OCI-LY1 (cell line): Measurements from ENCODE around the gene SLC28A1.

Source experiments
- H2AFZ ChIP-seq: fragments of 200-600 bp; sonication (generic), shearing (Covaris generic); 2 replicates; pipeline ENCODE4 v1.6.0; 2014; ENCODE audit warnings: antibody characterized with exemption, mild to moderate bottlenecking, low read length
- H3F3A ChIP-seq: fragments of 200-600 bp; sonication (generic), shearing (Covaris generic); 2 replicates; pipeline ENCODE4 v1.6.0; 2014; ENCODE audit warnings: mild to moderate bottlenecking, antibody characterized with exemption, low read length, moderate library complexity; ENCODE audit not compliant: insufficient read depth
- H3K27ac ChIP-seq: fragments of 200-600 bp; sonication (generic); 2 replicates; pipeline ENCODE4 v1.5.1; 2014; ENCODE audit warnings: low read length, mixed run types, mild to moderate bottlenecking, low read depth; ENCODE audit not compliant: poor library complexity, severe bottlenecking
- H3K27me3 ChIP-seq: fragments of 200-600 bp; sonication (generic); 2 replicates; pipeline ENCODE4 v1.6.0; 2014; ENCODE audit warnings: antibody characterized with exemption, mild to moderate bottlenecking, low read length, moderate library complexity; ENCODE audit not compliant: insufficient read depth
- H3K36me3 ChIP-seq: fragments of 200-600 bp; sonication (generic); 2 replicates; pipeline ENCODE4 v1.6.1; 2014; ENCODE audit warnings: mild to moderate bottlenecking, antibody characterized with exemption, low read length, moderate library complexity, mixed read lengths; ENCODE audit not compliant: insufficient read depth
- H3K4me1 ChIP-seq: fragments of 200-600 bp; sonication (generic); 2 replicates; pipeline ENCODE4 v1.5.1; 2014; ENCODE audit warnings: mild to moderate bottlenecking, low read length, moderate library complexity; ENCODE audit not compliant: insufficient read depth, severe bottlenecking
- H3K4me2 ChIP-seq: fragments of 200-600 bp; sonication (generic), shearing (Covaris generic); 2 replicates; pipeline ENCODE4 v1.6.1; 2014; ENCODE audit warnings: low read length
- H3K4me3 ChIP-seq: fragments of 200-600 bp; sonication (generic); 2 replicates; pipeline ENCODE4 v1.5.1; 2014; ENCODE audit warnings: low read length, low read depth, mild to moderate bottlenecking, mixed read lengths; ENCODE audit not compliant: poor library complexity, severe bottlenecking
- H3K79me2 ChIP-seq: fragments of 200-600 bp; shearing (Covaris generic); 2 replicates; pipeline ENCODE4 v1.6.1; 2016; ENCODE audit warnings: mixed run types, low read length, mixed read lengths; ENCODE audit not compliant: insufficient read depth
- H3K9ac ChIP-seq: fragments of 200-600 bp; sonication (generic), shearing (Covaris generic); 2 replicates; pipeline ENCODE4 v1.6.1; 2014; ENCODE audit warnings: mild to moderate bottlenecking, low read length, mixed read lengths
- H3K9me2 ChIP-seq: fragments of 200-600 bp; sonication (generic), shearing (Covaris generic); 2 replicates; pipeline ENCODE4 v1.6.1; 2014; ENCODE audit warnings: low read depth, mild to moderate bottlenecking, low read length, mixed read lengths
- H3K9me3 ChIP-seq: fragments of 200-600 bp; shearing (Covaris generic); 2 replicates; pipeline ENCODE4 v1.6.1; 2014; ENCODE audit warnings: low read length, mixed read lengths
- H4K20me1 ChIP-seq: fragments of 200-600 bp; sonication (generic), shearing (Covaris generic); 2 replicates; pipeline ENCODE4 v1.6.0; 2016; ENCODE audit warnings: mild to moderate bottlenecking, low read length; ENCODE audit not compliant: insufficient read depth
- CTCF ChIP-seq: fragments of 200-600 bp; sonication (generic), shearing (Covaris generic); IDR thresholded peaks from 2 replicates; pipeline ENCODE4 v1.5.1; 2017; ENCODE audit warnings: mild to moderate bottlenecking, antibody characterized with exemption, low read length, moderate library complexity, mixed read lengths
- EZH2 ChIP-seq: fragments of 200-600 bp; sonication (generic), shearing (Covaris generic); IDR thresholded peaks from 2 replicates; pipeline ENCODE4 v1.8.0; 2017; ENCODE audit warnings: borderline replicate concordance, mixed run types, mild to moderate bottlenecking, antibody characterized with exemption, low read length, moderate library complexity, mixed read lengths

The SLC28A1 gene

GRCh38 chr15:84904419-84904818 is 20.0 kb downstream of the SLC28A1 start:
- H3K27me3 ChIP-seq, result no peaks in the 10 kb centered on the region
- no peak overlapping the region for H3K9ac ChIP-seq
- TF ChIP-seq CTCF (no peak), EZH2 (no peak)
- H3K4me1 ChIP-seq, result no peaks in the 10 kb centered on the region
- H3K36me3 ChIP-seq, result no peaks in the 10 kb centered on the region
- H3K9me3 ChIP-seq, result no peaks in the 10 kb centered on the region
- H2AFZ ChIP-seq, result no peak overlapping the region
- no peaks in the 10 kb centered on the region for H3K9me2 ChIP-seq
- H3K79me2 ChIP-seq, result no peaks in the 10 kb centered on the region
- H3F3A ChIP-seq, result no peaks in the 10 kb centered on the region
- H3K4me3 ChIP-seq, result no peak overlapping the region
- H4K20me1 ChIP-seq, result no peaks in the 10 kb centered on the region
- H3K27ac ChIP-seq, result no peak overlapping the region
- H3K4me2 ChIP-seq, result no peak overlapping the region

- Histone ChIP-seq H3K4me2 (no peak overlapping the region), H3K4me1 (no peaks in the 10 kb centered on the region), H3K36me3 (no peaks in the 10 kb centered on the region), H3K79me2 (no peaks in the 10 kb centered on the region), H3K9me2 (no peaks in the 10 kb centered on the region), H3K4me3 (no peak overlapping the region), H3K27me3 (no peaks in the 10 kb centered on the region), H2AFZ (no peak overlapping the region), H4K20me1 (no peaks in the 10 kb centered on the region), H3K27ac (no peak overlapping the region), H3K9me3 (no peaks in the 10 kb centered on the region), H3F3A (no peaks in the 10 kb centered on the region), H3K9ac (no peak overlapping the region)
- no peak for TF ChIP-seq CTCF
- TF ChIP-seq EZH2, result no peak
These were observed 20.8 kb downstream of the SLC28A1 start for GRCh38 chr15:84905016-84905916.

GRCh38 chr15:84907731-84908130 is 23.3 kb downstream of the SLC28A1 start:
- no peak overlapping the region for H3K9ac ChIP-seq
- no peaks in the 10 kb centered on the region for H3K27me3 ChIP-seq
- no peak overlapping the region for H3K27ac ChIP-seq
- no peaks in the 10 kb centered on the region for H4K20me1 ChIP-seq
- TF ChIP-seq CTCF (no peak), EZH2 (no peak)
- H3K36me3 ChIP-seq, result no peaks in the 10 kb centered on the region
- H3K4me3 ChIP-seq, result no peak overlapping the region
- no peaks in the 10 kb centered on the region for H3K9me2 ChIP-seq
- H3F3A ChIP-seq, result no peaks in the 10 kb centered on the region
- no peaks in the 10 kb centered on the region for H3K4me1 ChIP-seq
- H2AFZ ChIP-seq, result no peak overlapping the region
- H3K9me3 ChIP-seq, result no peaks in the 10 kb centered on the region
- no peak overlapping the region for H3K4me2 ChIP-seq
- no peaks in the 10 kb centered on the region for H3K79me2 ChIP-seq
